IMR-90 (cell line): Measurements from ENCODE around the gene TMEM72.

Source experiments
- MAFK ChIP-seq: IDR thresholded peaks from 2 replicates; pipeline ENCODE4 v1.6.1; 2012; ENCODE audit warnings: low read depth, low read length, improper control_type of control experiment
- MXI1 ChIP-seq: IDR thresholded peaks from 2 replicates; pipeline ENCODE4 v1.6.1; 2012; ENCODE audit warnings: low read depth, mild to moderate bottlenecking, low read length, moderate library complexity, borderline replicate concordance
- POLR2A ChIP-seq: IDR thresholded peaks from 2 replicates; pipeline ENCODE4 v1.6.1; 2012; ENCODE audit warnings: mild to moderate bottlenecking, low read depth, low read length
- TF ChIP-seq, protein P1 (sequence below): conservative IDR thresholded peaks from 2 replicates; pipeline ENCODE4 v1.5.1; 2012; ENCODE audit warnings: mild to moderate bottlenecking, low read depth, low read length, improper control_type of control experiment

DNA sequence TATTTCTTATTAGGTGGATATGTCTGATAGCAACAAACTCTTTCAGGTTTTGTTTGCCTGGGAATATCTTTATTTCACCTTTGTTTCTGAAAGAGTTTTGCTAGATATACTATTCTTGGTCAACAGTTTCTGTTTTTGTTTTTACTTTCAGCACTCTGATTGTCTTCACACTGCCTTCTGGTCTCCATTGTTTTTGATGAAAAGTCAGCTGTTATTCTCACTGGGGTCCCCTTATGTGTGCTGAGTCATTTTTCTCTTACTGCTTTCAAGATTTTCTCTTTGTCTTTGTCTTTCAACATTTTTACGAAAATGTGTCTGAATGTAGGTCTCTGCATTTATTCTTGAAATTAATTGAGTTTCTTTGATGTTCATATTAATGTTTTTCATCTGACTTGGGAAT is 33.2 kb downstream of the TMEM72 start:
- TF ChIP-seq MAFK: no peak
- no peak for TF ChIP-seq MXI1
- TF ChIP-seq, protein P1, sequence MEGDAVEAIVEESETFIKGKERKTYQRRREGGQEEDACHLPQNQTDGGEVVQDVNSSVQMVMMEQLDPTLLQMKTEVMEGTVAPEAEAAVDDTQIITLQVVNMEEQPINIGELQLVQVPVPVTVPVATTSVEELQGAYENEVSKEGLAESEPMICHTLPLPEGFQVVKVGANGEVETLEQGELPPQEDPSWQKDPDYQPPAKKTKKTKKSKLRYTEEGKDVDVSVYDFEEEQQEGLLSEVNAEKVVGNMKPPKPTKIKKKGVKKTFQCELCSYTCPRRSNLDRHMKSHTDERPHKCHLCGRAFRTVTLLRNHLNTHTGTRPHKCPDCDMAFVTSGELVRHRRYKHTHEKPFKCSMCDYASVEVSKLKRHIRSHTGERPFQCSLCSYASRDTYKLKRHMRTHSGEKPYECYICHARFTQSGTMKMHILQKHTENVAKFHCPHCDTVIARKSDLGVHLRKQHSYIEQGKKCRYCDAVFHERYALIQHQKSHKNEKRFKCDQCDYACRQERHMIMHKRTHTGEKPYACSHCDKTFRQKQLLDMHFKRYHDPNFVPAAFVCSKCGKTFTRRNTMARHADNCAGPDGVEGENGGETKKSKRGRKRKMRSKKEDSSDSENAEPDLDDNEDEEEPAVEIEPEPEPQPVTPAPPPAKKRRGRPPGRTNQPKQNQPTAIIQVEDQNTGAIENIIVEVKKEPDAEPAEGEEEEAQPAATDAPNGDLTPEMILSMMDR: no peak
- no peak for TF ChIP-seq POLR2A
